Activated gamma-delta T cell (primary cell): ENCODE results near the gene PLA2G4C.
A peak's percentile ranks its signal among the peaks of the same experiment; 100 is the strongest.

ENCODE experiments used
- DNase-seq: peaks from one replicate; lab custom pipeline; 2025; lab: John Stamatoyannopoulos, UW
- total RNA-seq, 2 donors: gene quantifications; one replicate each; lab custom pipeline; 2026; lab: John Stamatoyannopoulos, UW

The PLA2G4C gene, protein sequence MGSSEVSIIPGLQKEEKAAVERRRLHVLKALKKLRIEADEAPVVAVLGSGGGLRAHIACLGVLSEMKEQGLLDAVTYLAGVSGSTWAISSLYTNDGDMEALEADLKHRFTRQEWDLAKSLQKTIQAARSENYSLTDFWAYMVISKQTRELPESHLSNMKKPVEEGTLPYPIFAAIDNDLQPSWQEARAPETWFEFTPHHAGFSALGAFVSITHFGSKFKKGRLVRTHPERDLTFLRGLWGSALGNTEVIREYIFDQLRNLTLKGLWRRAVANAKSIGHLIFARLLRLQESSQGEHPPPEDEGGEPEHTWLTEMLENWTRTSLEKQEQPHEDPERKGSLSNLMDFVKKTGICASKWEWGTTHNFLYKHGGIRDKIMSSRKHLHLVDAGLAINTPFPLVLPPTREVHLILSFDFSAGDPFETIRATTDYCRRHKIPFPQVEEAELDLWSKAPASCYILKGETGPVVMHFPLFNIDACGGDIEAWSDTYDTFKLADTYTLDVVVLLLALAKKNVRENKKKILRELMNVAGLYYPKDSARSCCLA
- 1.3 to 6.1 reads per million in 2 donors for total RNA-seq

DNA sequence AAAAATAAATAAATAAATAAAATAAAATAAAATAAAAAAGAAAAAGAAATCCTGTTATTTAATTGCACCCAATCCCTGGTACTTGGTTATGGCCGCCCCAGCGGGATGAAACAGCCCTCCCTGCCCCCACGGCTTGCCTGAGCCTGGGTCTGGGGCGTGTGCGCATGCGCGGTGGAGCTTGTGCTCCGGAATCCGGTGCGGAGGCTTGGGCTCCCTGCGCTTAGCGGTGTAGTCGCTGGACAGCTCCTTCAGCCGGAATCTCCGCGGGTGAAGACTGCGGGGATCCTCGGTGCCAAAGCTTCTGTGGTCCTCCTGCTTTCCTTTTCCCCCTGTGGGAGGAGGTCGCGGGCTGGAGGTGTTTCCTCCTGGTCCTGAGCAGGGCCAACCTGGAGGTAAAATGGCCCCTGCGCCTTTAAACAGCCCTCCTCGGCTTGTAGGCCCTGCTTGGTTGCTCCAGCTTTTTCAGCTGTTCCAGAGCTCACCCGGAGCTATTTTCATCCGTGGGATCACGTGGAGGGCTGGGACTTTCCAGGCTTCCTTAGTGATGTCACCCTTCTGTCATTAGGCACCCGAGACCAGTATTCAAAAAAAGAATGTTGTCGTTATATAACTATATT lies at the start of gene PLA2G4C:
TSS of gene PLA2G4C (minus strand) at position 468 of the 617 bp plus-strand sequence. CDS start 4,288 bp downstream, outside the sequence.
- peak; percentile 47 for DNase-seq

DNA sequence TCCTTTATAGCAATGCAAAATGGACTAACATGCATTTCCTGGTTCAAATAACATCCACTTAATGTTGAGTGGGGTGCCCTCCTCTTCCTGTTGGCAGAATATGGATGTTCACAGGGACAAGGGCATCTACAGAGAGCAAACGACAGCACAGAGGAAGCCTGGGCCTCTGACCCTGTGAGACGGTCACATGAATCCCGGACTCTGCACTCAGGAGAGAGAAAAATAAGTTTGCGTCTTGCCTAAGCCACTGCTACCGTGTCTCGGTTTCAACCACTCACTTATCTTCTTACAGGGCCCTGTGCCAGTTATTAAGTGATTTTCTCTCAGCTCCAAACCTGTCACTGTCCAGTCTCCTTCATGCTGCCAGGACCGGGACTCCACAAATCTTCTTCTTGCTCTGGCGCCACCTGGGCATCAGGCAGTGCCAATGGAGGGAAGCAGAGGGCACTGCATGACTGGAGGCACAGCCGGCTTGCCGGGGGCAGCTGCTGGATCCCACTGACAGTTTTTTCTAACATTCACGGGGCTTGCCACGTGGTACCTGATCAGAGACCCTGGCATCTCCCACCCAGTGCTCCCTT lies 47.7 kb upstream of the PLA2G4C start:
- no peak for DNase-seq

DNA sequence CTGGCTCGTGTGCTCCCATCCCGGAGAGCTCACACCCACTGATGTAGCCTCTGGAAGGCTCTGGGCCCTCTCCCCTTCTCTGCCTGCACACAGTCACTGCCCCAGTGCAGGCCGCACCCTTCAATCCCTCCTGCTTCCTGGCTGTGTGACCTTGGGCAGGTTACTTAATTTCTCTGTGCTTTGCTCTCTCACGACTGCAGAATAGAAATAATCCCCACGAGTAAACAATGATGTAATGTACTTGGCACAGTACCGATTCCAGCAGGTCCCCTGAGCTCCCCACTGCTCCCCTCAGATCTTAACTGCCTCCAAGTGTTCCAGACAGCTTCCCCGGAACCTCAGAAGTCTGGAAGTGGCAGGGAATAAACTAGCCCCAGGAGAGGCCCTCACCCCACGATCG lies 43.4 kb upstream of the PLA2G4C start:
- no peak for DNase-seq

DNA sequence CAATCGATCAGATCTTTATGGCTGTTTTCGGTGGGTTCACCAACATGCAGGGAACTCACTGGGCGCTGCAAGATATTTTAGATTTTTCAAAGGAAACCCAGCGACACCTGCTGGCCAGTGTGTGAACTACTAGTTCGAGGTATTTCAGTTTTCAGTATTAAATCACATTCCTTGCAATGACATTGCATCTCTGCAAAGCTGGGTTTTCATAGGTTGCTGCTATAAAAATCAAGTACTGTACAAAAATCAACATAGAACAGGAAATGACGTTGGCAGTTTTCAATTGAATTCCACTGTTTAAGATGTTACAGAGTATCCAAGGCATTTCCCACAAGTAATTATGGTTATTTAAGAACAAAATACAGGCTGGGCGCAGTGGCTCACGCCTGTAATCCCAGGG lies 41.9 kb upstream of the PLA2G4C start:
- no peak for DNase-seq

DNA sequence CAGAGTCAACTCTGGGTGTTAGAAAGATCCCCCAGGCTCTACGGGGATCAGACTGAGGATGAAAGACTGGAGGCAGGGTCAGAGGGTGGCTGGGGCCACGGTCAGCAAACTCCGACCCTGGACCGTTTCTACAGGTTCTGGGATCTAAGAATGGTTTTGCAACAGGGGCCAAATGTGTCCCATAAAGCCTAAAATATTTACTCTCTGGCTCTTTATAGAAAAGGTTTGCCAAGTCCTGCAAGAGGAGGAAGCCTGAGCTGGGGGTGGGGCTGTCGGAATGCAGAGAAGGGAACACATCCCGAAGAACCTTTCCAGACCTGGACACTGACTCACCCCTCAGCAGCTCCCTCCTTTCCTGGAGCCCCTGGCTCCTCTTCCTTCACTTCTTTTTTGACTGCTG lies 38.8 kb upstream of the PLA2G4C start:
- no peak for DNase-seq

DNA sequence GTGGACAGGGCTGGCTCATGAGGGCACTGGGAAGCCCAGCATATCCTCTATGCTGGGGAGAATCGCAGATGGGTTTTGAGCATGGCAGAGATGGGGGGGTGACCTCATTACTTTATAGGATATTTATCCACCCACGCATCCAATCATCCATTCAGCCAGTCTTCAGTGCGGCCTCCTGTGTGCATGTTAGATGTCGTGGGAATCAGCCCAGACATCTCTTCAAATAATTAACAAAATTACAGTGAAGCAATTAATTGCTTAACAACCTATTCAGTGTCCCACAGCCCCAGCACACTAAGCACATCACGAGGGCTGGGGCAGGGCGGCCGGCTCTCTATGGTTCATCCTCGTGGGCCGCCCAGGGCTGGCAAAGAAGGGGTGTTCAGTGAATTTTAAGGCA lies 38.0 kb upstream of the PLA2G4C start:
- no peak for DNase-seq

DNA sequence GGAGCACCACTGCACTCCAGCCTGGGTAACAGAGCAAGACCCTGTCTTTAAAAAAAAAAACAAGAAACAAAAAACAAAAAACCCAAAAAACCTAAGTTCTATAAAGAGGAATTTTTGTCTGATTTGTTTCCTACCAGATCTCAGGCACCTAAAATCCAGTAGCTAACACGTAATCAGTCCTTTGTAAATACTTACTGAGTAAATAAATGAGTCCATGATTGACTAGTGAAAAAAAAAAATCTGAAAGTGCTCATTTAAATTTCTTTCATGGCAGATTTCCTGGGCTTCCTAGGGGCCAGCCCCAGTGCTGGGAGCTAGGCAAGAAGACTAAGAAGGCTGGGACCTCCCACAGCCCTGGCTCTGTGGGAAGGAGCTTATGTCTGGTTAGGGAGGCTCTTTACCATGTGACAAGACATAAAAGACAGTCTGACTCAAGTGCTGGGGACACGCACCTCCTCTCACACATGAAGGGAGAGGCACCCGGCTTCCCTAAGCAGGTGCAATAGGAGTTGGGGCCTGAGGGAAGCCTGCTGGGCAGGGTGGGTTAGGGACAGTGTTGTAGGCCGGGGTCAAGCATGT lies 37.1 kb upstream of the PLA2G4C start:
- DNase-seq = no peak

DNA sequence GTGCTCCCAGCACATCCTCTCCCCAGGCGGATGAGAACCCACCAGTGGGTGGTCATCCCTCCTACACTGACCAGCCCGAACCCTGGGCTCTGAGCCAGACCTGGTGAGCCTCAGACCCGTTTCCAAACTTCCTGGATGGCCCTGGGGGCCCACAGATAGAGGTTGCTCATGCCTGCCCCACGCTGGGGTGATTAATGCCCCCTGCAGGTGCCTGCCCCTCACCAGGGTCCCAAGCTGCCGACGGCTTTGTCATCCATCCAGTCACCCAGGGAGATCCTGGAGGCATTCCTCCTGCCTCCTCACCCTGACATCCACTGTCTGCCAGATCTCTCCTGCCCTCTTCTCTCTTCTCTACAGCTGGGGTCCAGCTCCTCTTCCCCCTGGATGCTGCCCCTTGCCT lies 28.4 kb upstream of the PLA2G4C start:
- no peak for DNase-seq

DNA sequence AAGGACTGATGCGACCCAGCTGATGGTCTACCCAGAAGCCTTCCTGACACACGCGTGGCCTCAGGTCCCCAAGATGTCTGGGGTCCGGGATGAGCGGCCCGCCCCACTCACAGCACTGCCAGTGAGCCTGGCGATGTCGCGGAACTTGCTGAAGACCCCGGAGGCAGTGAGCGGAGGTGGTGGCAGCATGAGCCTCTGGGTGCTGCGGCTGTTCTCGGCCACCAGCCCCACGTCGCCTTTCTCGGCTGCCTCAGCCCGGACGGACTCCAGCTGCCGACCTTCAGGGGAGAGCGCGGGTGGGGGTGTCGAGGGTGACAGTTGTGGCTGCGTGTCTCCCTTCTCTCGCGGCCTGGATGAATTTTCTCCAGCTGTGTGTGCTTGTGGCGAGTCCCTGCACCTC lies 26.8 kb upstream of the PLA2G4C start:
- no peak for DNase-seq

DNA sequence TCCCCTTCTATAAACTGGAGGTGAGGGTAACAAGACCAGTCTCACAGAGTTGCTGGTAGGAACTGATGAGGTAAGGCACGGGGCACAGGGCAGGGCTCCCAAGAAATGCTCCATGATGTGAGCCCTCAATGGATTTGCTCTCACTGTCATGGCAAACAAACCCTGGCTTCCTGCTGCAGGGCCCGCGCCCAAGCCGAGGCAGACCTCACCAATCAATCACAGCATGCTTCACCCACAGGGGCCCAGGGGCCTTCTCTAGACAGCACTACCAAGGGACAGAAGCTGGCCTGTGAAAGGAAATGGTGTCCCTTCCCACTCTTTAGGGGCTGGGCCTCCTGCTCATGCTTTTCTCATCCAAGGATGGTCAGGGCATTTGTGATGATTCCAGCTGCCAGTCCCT lies 25.9 kb upstream of the PLA2G4C start:
- no peak for DNase-seq

DNA sequence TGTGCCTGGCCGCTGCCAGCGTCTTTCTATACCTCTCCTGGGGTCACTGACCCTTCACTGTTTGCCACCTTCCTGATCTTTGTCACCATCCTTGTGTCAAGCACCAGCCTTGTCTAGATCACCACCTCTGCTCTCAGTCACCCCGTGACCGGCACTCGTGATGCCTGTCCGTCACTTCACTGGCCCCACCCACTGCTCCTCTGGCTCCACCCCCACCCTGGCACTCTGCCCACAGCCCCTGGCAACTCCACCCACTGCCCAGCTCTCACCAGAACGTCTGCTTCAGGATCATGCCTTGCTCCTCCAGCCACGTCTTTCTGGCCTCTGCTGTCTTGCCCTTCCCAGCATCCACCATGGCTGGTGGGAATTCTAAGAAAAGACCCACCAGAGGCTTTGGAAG lies 24.8 kb upstream of the PLA2G4C start:
- DNase-seq = no peak

DNA sequence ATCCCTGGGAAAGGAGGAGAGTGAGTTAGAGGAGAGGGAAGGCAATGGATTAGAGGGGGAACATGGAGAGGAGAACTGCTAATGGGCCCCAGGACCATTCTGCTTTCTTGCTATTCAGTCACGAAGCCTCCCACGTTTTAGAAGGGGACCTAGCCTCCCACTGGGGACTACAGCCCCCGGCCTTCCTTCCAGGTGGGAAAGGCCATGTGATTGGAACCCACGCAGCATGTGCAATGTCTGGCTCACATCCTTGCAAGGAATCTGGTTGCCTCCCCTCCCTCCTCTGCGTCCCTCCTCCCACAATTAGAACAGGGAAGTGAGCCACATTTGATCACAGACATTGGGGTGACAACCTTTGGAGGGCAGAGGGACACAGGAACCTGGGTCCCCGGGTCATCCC lies 22.5 kb upstream of the PLA2G4C start:
- DNase-seq = no peak

DNA sequence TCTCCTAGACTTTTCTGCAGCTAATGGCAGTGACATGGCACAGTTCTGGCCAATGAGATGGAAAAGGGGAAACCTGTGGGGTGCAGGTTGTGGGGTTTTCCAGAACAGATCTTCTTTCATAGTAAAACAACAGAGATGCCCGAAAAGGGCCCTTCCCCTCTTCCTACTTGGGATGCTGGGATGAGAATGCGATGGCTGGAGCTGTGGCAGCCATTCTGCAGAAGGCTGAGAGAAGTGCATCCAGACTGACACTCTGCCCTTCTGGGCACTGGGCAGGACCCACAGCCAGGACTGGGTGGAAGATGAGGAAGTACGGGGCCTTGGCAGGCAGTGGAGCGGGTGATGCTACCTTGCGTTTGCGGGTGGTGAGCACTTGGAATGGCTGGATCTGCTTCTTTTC lies 16.9 kb upstream of the PLA2G4C start:
- DNase-seq = no peak

DNA sequence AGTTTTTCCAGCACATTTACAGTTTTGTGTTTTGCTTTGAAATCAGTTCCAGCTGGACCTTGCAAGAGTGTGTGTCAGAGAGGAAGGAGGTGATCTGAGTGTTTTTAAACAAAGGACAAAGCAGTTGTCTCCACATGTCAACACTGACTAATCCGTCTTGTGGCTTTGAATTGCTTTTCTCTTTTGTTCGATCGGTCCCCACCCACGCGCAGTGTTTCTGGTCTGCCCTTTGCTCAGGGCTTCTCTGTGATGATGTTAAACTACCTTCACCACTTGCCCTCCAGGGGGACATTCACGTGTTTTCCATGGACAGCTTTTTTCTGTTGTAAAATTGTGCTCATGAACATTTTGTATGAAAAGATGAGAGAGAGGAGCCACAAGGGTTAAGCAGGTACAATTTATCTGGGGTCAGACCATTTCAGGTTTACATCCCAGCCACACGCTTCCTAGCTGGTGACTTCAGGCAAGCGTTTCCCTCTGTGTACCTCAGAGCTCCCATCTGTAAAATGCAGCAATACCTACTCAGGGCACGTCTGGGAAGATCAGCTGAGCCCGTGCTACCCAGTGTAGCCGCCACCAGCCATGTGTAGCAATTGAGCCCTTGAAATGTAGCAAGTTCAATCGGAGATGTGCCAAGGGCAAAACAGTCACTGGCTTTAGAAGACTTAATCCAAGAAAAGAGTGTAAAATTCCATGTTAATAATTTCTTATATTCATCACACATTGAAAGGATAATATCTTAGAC lies 13.5 kb upstream of the PLA2G4C start:
- DNase-seq = no peak

DNA sequence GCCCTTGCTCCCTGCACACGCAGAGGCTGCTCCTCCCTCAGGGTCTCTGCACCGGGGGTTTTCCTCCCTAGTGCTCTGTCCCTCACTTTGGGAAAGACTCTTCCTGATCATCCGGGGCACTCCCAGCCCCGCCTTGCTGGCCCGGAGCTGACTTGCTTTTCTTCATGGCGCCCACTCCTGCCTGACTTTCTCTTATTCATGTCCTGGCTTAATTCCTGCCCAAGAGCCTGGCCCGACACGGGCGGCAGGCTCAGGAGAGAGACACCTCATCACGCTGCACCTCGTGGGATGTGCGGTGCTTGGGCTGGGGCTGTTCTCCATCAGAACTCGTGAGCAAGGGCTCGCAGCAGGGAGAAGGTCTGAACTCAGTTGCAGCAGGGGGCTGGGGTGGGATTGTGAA lies 11.8 kb upstream of the PLA2G4C start:
- DNase-seq = no peak

DNA sequence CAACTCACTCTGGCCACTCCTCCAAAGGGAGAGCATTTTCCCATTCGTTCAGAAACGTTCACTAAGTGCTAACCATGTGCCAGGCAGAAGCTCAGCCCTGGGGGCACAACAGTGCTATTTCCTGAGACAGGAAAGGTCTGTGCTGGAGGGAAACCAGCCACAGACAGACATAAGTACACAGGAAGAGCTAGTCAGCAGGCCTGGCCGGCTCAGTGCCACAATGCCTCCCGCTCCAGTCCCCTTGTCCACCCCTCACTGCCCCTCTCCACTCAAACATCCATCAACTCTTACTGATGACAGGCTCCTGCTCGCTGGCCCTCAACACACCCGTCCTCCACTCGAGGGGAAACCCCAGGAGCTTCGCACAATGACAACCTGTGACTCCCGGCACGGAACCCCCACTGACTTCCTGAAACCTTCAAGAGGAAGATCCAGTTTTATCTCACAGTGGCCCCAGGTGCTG lies 11.3 kb upstream of the PLA2G4C start:
- no peak for DNase-seq

DNA sequence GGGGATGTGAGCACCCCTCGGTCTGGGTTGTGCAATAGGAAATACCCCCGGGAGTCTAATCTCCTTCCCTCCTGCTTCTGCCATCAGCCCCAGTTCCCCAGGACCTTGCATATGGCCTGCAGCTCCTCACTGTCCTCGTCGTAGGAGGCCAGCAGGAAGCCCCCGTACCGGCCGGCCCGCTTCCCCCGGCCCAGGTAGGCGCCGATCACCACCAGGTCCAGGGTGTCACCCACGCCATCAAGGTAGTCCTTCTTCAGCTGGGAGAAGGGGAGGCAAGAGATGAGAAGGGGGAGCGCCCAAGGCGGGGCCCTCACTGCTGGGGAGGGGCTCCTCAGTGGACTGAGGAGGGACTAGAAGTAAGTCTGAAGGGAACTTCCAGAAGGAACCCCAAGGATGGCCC lies 10.4 kb upstream of the PLA2G4C start:
- DNase-seq = no peak

DNA sequence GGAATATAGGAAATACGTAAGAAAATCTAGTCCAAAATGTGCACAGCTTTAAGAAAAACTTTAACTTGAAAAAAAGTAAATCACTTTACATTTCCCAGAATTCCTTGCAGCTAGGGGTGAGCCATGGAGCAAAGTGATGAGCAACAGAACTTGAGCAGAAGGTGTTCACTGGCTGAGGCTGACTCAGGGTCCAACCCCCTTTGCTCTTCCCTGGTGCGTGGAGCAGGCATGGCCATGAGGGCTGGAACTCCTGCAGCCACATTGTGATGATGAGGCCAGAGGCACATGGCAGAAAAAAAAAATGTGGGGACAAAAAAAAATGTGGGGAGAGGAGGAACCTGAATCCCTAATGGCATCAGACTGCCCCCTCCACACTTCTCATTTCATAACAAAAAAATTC lies 9.9 kb upstream of the PLA2G4C start:
- DNase-seq = no peak

DNA sequence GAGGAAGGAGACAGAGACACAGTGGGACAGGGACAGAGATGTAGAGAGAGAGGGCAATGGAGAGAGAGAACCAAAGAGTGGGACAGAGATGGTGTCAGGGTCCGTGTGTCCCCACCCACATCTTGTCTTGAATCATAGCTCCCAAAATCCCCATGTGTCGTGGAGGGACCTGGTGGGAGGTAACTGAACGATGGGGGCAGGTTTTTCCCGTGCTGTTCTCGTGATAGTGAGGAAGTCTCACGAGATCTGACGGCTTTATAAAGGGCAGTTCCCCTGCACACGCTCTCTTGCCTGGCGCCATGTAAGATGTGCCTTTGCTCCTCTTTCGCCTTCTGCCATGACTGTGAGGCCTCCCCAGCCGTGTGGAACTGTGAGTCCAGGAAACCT lies 7.5 kb upstream of the PLA2G4C start:
- DNase-seq = no peak

DNA sequence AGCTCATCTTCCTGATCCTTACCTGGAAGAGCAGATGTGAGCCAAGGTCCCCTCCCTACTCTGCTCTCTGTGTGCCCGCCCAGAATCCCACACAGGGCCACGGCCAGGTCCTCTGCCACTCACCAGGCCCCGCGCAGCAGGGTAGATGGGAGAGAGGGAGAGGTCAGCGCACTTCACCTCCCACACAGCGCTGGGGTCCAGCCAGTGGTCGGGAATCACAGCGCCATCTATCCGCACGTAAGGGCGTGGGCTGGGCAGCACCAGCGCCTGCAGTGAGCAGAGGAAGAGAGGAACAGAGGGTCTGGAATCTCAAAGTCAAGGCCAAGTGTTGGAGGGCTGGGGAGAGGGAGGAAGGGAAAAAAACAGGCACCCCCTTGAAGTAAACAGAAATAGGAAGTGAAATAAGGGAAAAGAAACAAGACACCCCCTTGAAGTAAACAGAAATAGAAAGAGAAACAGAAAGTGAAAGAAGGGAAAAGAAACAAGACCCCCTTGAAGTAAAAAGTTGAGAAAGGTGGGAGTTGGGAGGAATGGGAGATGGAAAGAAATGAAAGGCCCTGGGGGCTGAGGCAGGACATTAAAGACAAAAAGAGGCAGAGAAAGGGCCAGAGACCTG lies 7.0 kb upstream of the PLA2G4C start:
- DNase-seq = no peak

DNA sequence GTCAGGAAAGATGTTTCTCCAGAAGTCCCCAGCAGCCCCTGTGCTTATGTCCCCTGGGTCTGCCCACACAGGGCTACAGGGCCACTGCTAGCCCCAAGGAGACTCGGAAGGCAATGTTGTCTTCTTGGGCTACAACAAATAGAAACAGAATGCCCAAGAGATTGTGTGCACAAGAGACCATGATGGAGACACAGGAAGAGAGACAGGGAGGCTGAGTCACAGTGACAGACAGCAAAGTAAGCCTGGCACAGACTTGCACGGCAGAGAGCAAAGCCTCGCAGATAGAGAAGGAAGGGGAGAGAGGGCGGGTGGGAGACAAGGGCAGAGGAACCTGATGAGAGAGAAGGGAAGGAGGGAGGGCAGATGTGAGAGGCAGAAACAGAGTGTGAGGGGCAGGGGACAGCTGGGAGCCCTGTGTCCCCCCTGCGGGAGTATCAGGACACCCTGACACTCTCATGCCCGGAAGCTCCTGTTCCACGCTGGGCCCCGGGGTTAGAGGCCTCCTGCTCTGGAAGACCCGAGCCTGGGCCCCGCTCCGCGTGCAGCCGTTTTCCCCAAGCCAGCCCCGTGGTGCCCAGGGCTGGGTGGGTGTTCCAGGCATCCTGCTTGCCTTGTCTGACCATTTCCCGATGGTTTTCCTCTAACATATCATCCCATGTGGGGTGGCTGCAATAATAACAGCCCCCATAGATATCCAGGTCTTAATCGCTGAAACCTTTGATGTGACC lies 2.7 kb upstream of the PLA2G4C start:
- DNase-seq = no peak
